ENCODE data around the gene OSTM1. TPM values are rescaled to one million over a fixed set of nuclear protein-coding genes. Genes with fewer than 3 reads are reported as not detected.

OSTM1 gene
- total and polyA plus RNA-seq, 10 of the 15 experiments (the other 5 are each of a cell fraction or from before 2014, with no cell fraction given), result 3.0 to 17.1 (median 5.8) TPM

- intact Hi-C loops (cut with micrococcal nuclease; ENCODE audit: unreplicated experiment), result no loop called here
- ChIA-PET POLR2A (no interaction called here), CTCF (no interaction called here), RAD21 (ENCODE audit: unreplicated experiment) (no interaction called here), SMC1A (ENCODE audit: uncharacterized antibody, unreplicated experiment) (no interaction called here)
- in situ Hi-C loops (cut with MboI), result no loop called here
- ATAC-seq, result no peak
- Histone ChIP-seq H3K36me3 (ENCODE audit: control insufficient read depth in 2 of 2, insufficient read depth in 2 of 2, low read length in 1 of 2) (no peaks in the 10 kb centered on the region), H3K9me3 (replicated peaks; ENCODE audit: control insufficient read depth, insufficient read depth, low read length) (no peaks in the 10 kb centered on the region), H4K20me1 (ENCODE audit: control insufficient read depth, insufficient read depth) (no peaks in the 10 kb centered on the region), H3K9ac (ENCODE audit: control insufficient read depth, insufficient read depth, low read length) (no peak overlapping the region), H3K4me1 (ENCODE audit: control insufficient read depth, insufficient read depth, low read length) (no peaks in the 10 kb centered on the region), H3K4me3 (no peak overlapping the region), H3K79me2 (ENCODE audit: control insufficient read depth, insufficient read depth, low read length) (no peaks in the 10 kb centered on the region), H2AFZ (ENCODE audit: control insufficient read depth, low read depth, low read length) (no peak overlapping the region), H3K27ac (ENCODE audit: control insufficient read depth, insufficient read depth) (no peak overlapping the region), H3K4me2 (ENCODE audit: control insufficient read depth, insufficient read depth) (no peak overlapping the region), H3K27me3 (replicated peaks in 1 of 2; ENCODE audit: control insufficient read depth in 2 of 2, insufficient read depth in 2 of 2, low read length in 1 of 2) (no peaks in the 10 kb centered on the region)
- no peak for DNase-seq (ENCODE audit: low read depth, low spot score)
- BruUV-seq (replicated peaks), result no TSS peak
- TF ChIP-seq NKRF (conservative IDR thresholded peaks at IDR 0.05) (no peak), HDAC6 (IDR thresholded peaks at IDR 0.05; ENCODE audit: unreplicated experiment) (no peak), ZNF24 (IDR thresholded peaks at IDR 0.05) (no peak)
- WGBS (ENCODE audit: insufficient coverage, insufficient replicate concordance, low lambda C conversion rate, missing lambda C conversion rate), result 100% methylated on average over 1 of the region's 1 CpG
- no peak for FAIRE-seq
These were observed 44.3 kb downstream of the OSTM1 start for GRCh38 chr6:108030211-108030610.

- CTCF ChIA-PET, result no interaction called here
- Histone ChIP-seq H3K4me2 (ENCODE audit: control insufficient read depth, insufficient read depth) (no peak overlapping the region), H3K27ac (ENCODE audit: control insufficient read depth, insufficient read depth) (no peak overlapping the region), H4K20me1 (ENCODE audit: control insufficient read depth, insufficient read depth) (no peaks in the 10 kb centered on the region), H3K36me3 (ENCODE audit: control insufficient read depth in 2 of 2, insufficient read depth in 2 of 2, low read length in 1 of 2) (no peaks in the 10 kb centered on the region), H3K9ac (ENCODE audit: control insufficient read depth, insufficient read depth, low read length) (no peak overlapping the region), H3K79me2 (ENCODE audit: control insufficient read depth, insufficient read depth, low read length) (no peaks in the 10 kb centered on the region), H3K9me3 (replicated peaks; ENCODE audit: control insufficient read depth, insufficient read depth, low read length) (no peaks in the 10 kb centered on the region), H3K4me3 (no peak overlapping the region), H3K4me1 (ENCODE audit: control insufficient read depth, insufficient read depth, low read length) (no peaks in the 10 kb centered on the region), H2AFZ (ENCODE audit: control insufficient read depth, low read depth, low read length) (no peak overlapping the region), H3K27me3 (replicated peaks in 1 of 2; ENCODE audit: control insufficient read depth in 2 of 2, insufficient read depth in 2 of 2, low read length in 1 of 2) (no peaks in the 10 kb centered on the region)
- FAIRE-seq (no peak), ATAC-seq (no peak), DNase-seq (ENCODE audit: low read depth, low spot score) (no peak)
- intact Hi-C loops (cut with micrococcal nuclease; ENCODE audit: unreplicated experiment), result no loop called here
- BruUV-seq (replicated peaks), result no TSS peak
- in situ Hi-C loops (cut with MboI), result no loop called here
- RAD21 ChIA-PET (ENCODE audit: unreplicated experiment), result no interaction called here
- POLR2A ChIA-PET, result no interaction called here
- SMC1A ChIA-PET (ENCODE audit: uncharacterized antibody, unreplicated experiment), result no interaction called here
- TF ChIP-seq ZNF384 (IDR thresholded peaks at IDR 0.05; ENCODE audit: borderline replicate concordance, low read depth, low read length) (no peak), FOXK2 (IDR thresholded peaks at IDR 0.05) (no peak), SUPT20H (IDR thresholded peaks at IDR 0.05; ENCODE audit: borderline replicate concordance, control insufficient read depth, low read depth, low read length) (no peak)
- WGBS (ENCODE audit: insufficient coverage, insufficient replicate concordance, low lambda C conversion rate, missing lambda C conversion rate), result 71% methylated on average over 6 of the region's 6 CpGs
These were observed 45.2 kb downstream of the OSTM1 start for GRCh38 chr6:108029226-108029921.
